Measurements from ENCODE around the gene ORM1.
A peak's percentile ranks its signal among the peaks of the same experiment; 100 is the strongest.

The ORM1 gene

GRCh38 chr9:114335745-114336144, 12.8 kb downstream of the ORM1 start:
- TF ChIP-seq CTCF (IDR thresholded peaks at IDR 0.05; ENCODE audit: low read depth, low read length, missing control alignments) = no peak
- in situ Hi-C loops (cut with HindIII; ENCODE audit: low sequenced_read_pairs) = no loop called here
- H3K4me3 ChIP-seq (ENCODE audit: low read depth, low read length) = no peak overlapping the region
- DNase-seq (ENCODE audit: low read depth) = no peak

- no peak for TF ChIP-seq CTCF (IDR thresholded peaks at IDR 0.05; ENCODE audit: low read depth, low read length, missing control alignments)
- no peak for DNase-seq (ENCODE audit: low read depth)
- no peak overlapping the region for H3K4me3 ChIP-seq (ENCODE audit: low read depth, low read length)
- in situ Hi-C loops (cut with HindIII; ENCODE audit: low sequenced_read_pairs) = no loop called here
These were observed 13.3 kb downstream of the ORM1 start for GRCh38 chr9:114336157-114336556.

- no peak overlapping the region for H3K4me3 ChIP-seq (ENCODE audit: low read depth, low read length)
- TF ChIP-seq CTCF (IDR thresholded peaks at IDR 0.05; ENCODE audit: low read depth, low read length, missing control alignments) = no peak
- in situ Hi-C loops (cut with HindIII; ENCODE audit: low sequenced_read_pairs) = no loop called here
- DNase-seq (ENCODE audit: low read depth) = no peak
These were observed 13.9 kb downstream of the ORM1 start for GRCh38 chr9:114336699-114337395.

GRCh38 chr9:114338187-114338586, 15.3 kb downstream of the ORM1 start:
- no peak for DNase-seq (ENCODE audit: low read depth)
- TF ChIP-seq CTCF (IDR thresholded peaks at IDR 0.05; ENCODE audit: low read depth, low read length, missing control alignments) = no peak
- in situ Hi-C loops (cut with HindIII; ENCODE audit: low sequenced_read_pairs) = no loop called here
- no peak overlapping the region for H3K4me3 ChIP-seq (ENCODE audit: low read depth, low read length)

- DNase-seq (ENCODE audit: low read depth) = no peak
- no peak overlapping the region for H3K4me3 ChIP-seq (ENCODE audit: low read depth, low read length)
- in situ Hi-C loops (cut with HindIII; ENCODE audit: low sequenced_read_pairs) = no loop called here
- TF ChIP-seq CTCF (IDR thresholded peaks at IDR 0.05; ENCODE audit: low read depth, low read length, missing control alignments) = peak; percentile 94
These were observed 16.4 kb downstream of the ORM1 start for GRCh38 chr9:114339130-114339908.

- no peak for TF ChIP-seq CTCF (IDR thresholded peaks at IDR 0.05; ENCODE audit: low read depth, low read length, missing control alignments)
- in situ Hi-C loops (cut with HindIII; ENCODE audit: low sequenced_read_pairs) = no loop called here
- DNase-seq (ENCODE audit: low read depth) = no peak
- H3K4me3 ChIP-seq (ENCODE audit: low read depth, low read length) = no peak overlapping the region
These were observed 18.4 kb downstream of the ORM1 start for GRCh38 chr9:114341152-114341830.

Measured in astrocyte of the cerebellum (primary cell).